Smooth muscle cell (in vitro differentiated cells): ENCODE data around the gene EXT2. TPM values are rescaled to one million over a fixed set of nuclear protein-coding genes. Genes with fewer than 3 reads are reported as not detected.

Experiments
- DNase-seq: peaks from one replicate; lab custom pipeline; 2025; ENCODE audit not compliant: unreplicated experiment; lab: John Stamatoyannopoulos, UW
- H2AFZ ChIP-seq: fragments of 200-600 bp; sonication (generic); 2 replicates; pipeline ENCODE4 v1.6.0; 2016; ENCODE audit warnings: antibody characterized with exemption, low read depth, mild to moderate bottlenecking
- H3F3A ChIP-seq: fragments of 200-600 bp; sonication (generic); 2 replicates; pipeline ENCODE4 v1.6.0; 2017; ENCODE audit warnings: antibody characterized with exemption, low read depth
- H3K27ac ChIP-seq: fragments of 200-600 bp; sonication (generic); 2 replicates; pipeline ENCODE4 v1.5.1; 2016; ENCODE audit warnings: low read depth, mild to moderate bottlenecking
- H3K27me3 ChIP-seq: fragments of 200-600 bp; sonication (generic); 2 replicates; pipeline ENCODE4 v1.6.1; 2016; ENCODE audit warnings: low read depth, mild to moderate bottlenecking
- H3K36me3 ChIP-seq: fragments of 200-600 bp; sonication (generic); 2 replicates; pipeline ENCODE4 v1.5.1; 2016; ENCODE audit warnings: low read depth
- H3K4me1 ChIP-seq: fragments of 200-600 bp; sonication (generic); 2 replicates; pipeline ENCODE4 v1.5.1; 2016; ENCODE audit warnings: low read depth
- H3K4me2 ChIP-seq: fragments of 200-600 bp; sonication (generic); 2 replicates; pipeline ENCODE4 v1.6.0; 2016; ENCODE audit warnings: mild to moderate bottlenecking
- H3K4me3 ChIP-seq: fragments of 200-600 bp; sonication (generic); 2 replicates; pipeline ENCODE4 v1.5.1; 2016; ENCODE audit warnings: mild to moderate bottlenecking
- H3K79me2 ChIP-seq: fragments of 200-600 bp; sonication (generic); 2 replicates; pipeline ENCODE4 v1.6.0; 2016; ENCODE audit warnings: low read depth, mild to moderate bottlenecking
- H3K9ac ChIP-seq: fragments of 200-600 bp; sonication (generic); 2 replicates; pipeline ENCODE4 v1.6.0; 2016; ENCODE audit warnings: low read depth
- H3K9me3 ChIP-seq: fragments of 200-600 bp; sonication (generic); replicated peaks from 2 replicates; pipeline ENCODE4 v1.5.1; 2016; ENCODE audit warnings: low read depth
- H4K20me1 ChIP-seq: fragments of 200-600 bp; sonication (generic); 2 replicates; pipeline ENCODE4 v1.6.0; 2016; ENCODE audit warnings: low read depth
- WGBS: methylation state at CpG from one replicate; pipeline ENCODE4 v1.1.7; 2016; ENCODE audit warnings: low lambda C conversion rate; 5-methylcytosine and 5-hydroxymethylcytosine counted together
- polyA plus RNA-seq: library from polyadenylated mRNA; unstranded; fragments of >200 nt; fragmentation: Nextera tagmentation; extraction: Ambion mirVana; gene quantifications from 2 replicates; pipeline ENCODE4 v1.2.1, GENCODE V29; 2016
- total RNA-seq: library from RNA; depleted of rRNA; stranded (reverse); fragments of >200 nt; gene quantifications from 2 replicates; pipeline ENCODE4 v1.2.3, GENCODE V29; 2014
- TF ChIP-seq, protein P1 (sequence below): fragments of 200-600 bp; sonication (generic); IDR thresholded peaks from 2 replicates; pipeline ENCODE4 v1.5.1; 2017; ENCODE audit warnings: borderline replicate concordance, mild to moderate bottlenecking, antibody characterized with exemption; ENCODE audit not compliant: insufficient read depth, poor library complexity, severe bottlenecking

EXT2 gene
- total and polyA plus RNA-seq, 2 experiments from 2014 or later, result 87.6 to 144 TPM

DNA sequence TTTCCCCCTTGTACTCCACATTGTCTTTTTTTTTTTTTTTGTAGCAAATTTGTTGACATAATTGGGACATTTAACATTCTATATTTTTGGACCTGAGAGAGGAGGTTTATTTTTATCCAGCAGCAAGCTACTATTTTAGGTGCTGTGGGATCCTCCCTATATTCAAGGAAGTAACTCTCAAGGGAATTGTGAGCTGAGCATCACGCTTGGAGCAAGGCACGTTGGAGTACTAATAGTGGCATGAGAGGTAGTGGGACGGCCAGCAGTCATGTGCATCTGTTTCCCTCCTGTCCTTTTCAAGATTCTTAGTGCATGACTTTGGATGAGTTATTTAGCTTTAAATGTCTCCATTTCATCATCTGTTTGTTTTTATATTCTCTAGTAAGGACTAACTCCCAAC is 52.3 kb downstream of the EXT2 start:
- H3K4me3 ChIP-seq, result no peak overlapping the region
- peaks cover 17% of the 10 kb centered on the region for H4K20me1 ChIP-seq
- H3K79me2 ChIP-seq, result no peaks in the 10 kb centered on the region
- no peaks in the 10 kb centered on the region for H3F3A ChIP-seq
- peaks cover 22% of the 10 kb centered on the region for H3K36me3 ChIP-seq
- TF ChIP-seq, protein P1, sequence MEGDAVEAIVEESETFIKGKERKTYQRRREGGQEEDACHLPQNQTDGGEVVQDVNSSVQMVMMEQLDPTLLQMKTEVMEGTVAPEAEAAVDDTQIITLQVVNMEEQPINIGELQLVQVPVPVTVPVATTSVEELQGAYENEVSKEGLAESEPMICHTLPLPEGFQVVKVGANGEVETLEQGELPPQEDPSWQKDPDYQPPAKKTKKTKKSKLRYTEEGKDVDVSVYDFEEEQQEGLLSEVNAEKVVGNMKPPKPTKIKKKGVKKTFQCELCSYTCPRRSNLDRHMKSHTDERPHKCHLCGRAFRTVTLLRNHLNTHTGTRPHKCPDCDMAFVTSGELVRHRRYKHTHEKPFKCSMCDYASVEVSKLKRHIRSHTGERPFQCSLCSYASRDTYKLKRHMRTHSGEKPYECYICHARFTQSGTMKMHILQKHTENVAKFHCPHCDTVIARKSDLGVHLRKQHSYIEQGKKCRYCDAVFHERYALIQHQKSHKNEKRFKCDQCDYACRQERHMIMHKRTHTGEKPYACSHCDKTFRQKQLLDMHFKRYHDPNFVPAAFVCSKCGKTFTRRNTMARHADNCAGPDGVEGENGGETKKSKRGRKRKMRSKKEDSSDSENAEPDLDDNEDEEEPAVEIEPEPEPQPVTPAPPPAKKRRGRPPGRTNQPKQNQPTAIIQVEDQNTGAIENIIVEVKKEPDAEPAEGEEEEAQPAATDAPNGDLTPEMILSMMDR, result no peak
- H3K4me1 ChIP-seq, result no peaks in the 10 kb centered on the region
- H3K9me3 ChIP-seq, result no peaks in the 10 kb centered on the region
- H2AFZ ChIP-seq, result no peak overlapping the region
- 94% methylated on average over 3 of the region's 3 CpGs for WGBS
- no peak overlapping the region for H3K9ac ChIP-seq
- no peak overlapping the region for H3K27ac ChIP-seq
- H3K27me3 ChIP-seq, result peaks cover 23% of the 10 kb centered on the region
- H3K4me2 ChIP-seq, result no peak overlapping the region
- DNase-seq, result no peak

DNA sequence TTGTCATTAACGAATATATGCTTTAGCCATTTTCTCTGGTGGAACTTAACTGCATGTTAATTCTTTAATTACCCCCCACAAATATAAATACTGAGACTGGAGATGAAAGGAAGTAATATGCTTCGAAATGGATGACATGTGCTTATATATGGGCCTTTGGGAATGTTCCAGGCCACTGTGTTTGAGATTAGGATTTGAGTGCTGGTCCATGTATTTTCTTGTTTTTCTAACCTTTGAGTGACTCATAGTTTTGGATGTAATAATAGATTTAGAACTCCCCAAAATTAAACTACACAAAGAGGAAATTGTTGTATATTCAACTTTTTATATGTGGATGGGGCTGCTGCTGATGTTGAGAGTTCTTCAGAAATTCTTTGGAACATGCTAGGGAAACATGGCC is 54.2 kb downstream of the EXT2 start:
- H3K4me3 ChIP-seq, result no peak overlapping the region
- H3K4me2 ChIP-seq, result no peak overlapping the region
- no peak overlapping the region for H3K9ac ChIP-seq
- 97% methylated on average over 2 of the region's 2 CpGs for WGBS
- no peaks in the 10 kb centered on the region for H3K9me3 ChIP-seq
- peaks cover 13% of the 10 kb centered on the region for H4K20me1 ChIP-seq
- TF ChIP-seq, protein P1, result no peak
- DNase-seq, result no peak
- H3K36me3 ChIP-seq, result peaks cover 24% of the 10 kb centered on the region
- no peaks in the 10 kb centered on the region for H3K79me2 ChIP-seq
- no peaks in the 10 kb centered on the region for H3K4me1 ChIP-seq
- H3K27me3 ChIP-seq, result peaks cover 9% of the 10 kb centered on the region
- H3K27ac ChIP-seq, result no peak overlapping the region
- no peak overlapping the region for H2AFZ ChIP-seq
- H3F3A ChIP-seq, result no peaks in the 10 kb centered on the region

DNA sequence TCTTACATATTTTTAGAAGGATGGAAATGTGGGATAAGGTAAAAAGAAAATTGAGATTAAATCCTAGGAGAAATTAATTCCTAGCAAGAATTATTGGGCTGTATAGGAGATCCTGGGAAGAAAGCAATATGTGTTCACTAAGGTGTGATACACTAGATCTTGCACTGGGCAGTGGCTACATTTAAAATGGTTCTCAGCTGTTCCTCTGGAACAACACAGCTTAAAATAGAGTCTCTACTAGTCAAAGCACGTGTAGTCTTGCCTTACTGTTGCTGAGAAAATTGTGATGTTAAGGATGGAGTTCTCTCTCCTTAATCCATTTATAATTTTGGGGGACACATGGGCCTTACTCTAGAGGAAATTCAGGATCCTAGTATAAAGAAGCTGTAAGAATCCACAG is 54.9 kb downstream of the EXT2 start:
- 83% methylated on average over 1 of the region's 1 CpG for WGBS
- Histone ChIP-seq H3K4me1 (no peaks in the 10 kb centered on the region), H3K4me3 (no peak overlapping the region), H3K27ac (no peak overlapping the region), H2AFZ (no peak overlapping the region), H3F3A (no peaks in the 10 kb centered on the region), H3K9ac (no peak overlapping the region), H4K20me1 (peaks cover 20% of the 10 kb centered on the region), H3K79me2 (no peaks in the 10 kb centered on the region), H3K36me3 (peaks cover 24% of the 10 kb centered on the region), H3K27me3 (peaks cover 5% of the 10 kb centered on the region), H3K9me3 (no peaks in the 10 kb centered on the region), H3K4me2 (no peak overlapping the region)
- TF ChIP-seq, protein P1, result no peak
- no peak for DNase-seq

DNA sequence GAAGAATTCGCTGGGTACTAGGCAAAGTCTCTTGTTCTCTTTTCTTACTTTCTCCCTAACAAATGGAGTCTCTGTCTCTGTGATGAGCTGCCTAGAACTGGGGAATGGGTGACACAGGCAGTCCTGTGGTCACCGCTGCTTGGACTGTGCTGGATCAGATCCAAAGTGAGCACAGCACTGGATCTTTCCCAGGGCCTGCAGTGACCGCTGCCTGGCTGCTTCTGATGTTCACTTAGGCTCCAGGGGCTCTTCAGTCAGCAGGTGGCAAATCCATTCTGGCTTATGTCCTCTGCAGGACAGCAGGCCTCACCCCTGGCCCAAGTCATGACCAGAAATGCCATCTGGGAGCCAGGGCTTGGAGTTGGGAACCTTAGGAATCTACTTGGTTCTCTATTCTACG is 61.5 kb downstream of the EXT2 start:
- no peak overlapping the region for H2AFZ ChIP-seq
- no peak overlapping the region for H3K4me3 ChIP-seq
- no peak overlapping the region for H3K9ac ChIP-seq
- H4K20me1 ChIP-seq, result peaks cover 52% of the 10 kb centered on the region
- peaks cover 6% of the 10 kb centered on the region for H3K36me3 ChIP-seq
- TF ChIP-seq, protein P1, result no peak
- no peak overlapping the region for H3K27ac ChIP-seq
- no peak overlapping the region for H3K4me2 ChIP-seq
- DNase-seq, result no peak
- no peaks in the 10 kb centered on the region for H3K79me2 ChIP-seq
- no peaks in the 10 kb centered on the region for H3F3A ChIP-seq
- H3K4me1 ChIP-seq, result no peaks in the 10 kb centered on the region
- H3K9me3 ChIP-seq, result no peaks in the 10 kb centered on the region
- H3K27me3 ChIP-seq, result peaks cover 4% of the 10 kb centered on the region
- 97% methylated on average over 4 of the region's 4 CpGs for WGBS
